ENCODE data around the gene EYS. TPM values are rescaled to one million over a fixed set of nuclear protein-coding genes. Genes with fewer than 3 reads are reported as not detected.

EYS gene
- total and polyA plus RNA-seq, 9 of the 15 experiments (the other 6 are each of a cell fraction or from before 2014, with no cell fraction given): 0.03 to 0.36 (median 0.10) TPM; not detected in 2

DNA sequence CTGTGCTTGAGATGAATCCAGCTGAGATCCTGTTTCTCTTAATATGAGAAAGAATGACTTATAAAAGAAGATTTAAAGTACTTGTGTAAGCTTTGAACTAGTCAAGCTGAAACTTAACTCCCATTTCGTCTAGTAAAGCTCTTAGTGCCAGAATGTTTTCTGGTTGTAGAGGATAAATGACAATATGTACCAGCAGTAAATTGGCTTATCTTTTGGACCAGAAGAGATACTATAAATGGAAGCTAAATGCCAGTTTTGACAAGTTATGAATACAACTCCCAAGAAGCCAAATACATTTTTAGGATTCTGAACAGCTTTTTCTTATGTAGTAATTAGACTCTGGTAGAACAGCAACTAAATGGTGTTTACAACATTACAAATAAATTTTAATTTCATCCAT lies 608.7 kb downstream of the EYS start:
- Histone ChIP-seq H4K20me1 (replicated peaks; ENCODE audit: control insufficient read depth, insufficient read depth, low read length) (no peaks in the 10 kb centered on the region), H2AFZ (ENCODE audit: low read depth, low read length) (no peak overlapping the region), H3K9me3 (replicated peaks; ENCODE audit: control insufficient read depth, insufficient read depth, low read depth, low read length) (0 out of 2 replicates have a peak, but pooled peaks cover 2% of the 10 kb centered on the region), H3K27ac (ENCODE audit: extremely low read depth, low read depth, low read length) (no peak overlapping the region), H3K9me1 (ENCODE audit: control insufficient read depth, insufficient read depth, low read length) (no peaks in the 10 kb centered on the region), H3K4me2 (ENCODE audit: insufficient read depth, low read length) (no peak overlapping the region), H3K79me2 (ENCODE audit: control insufficient read depth, insufficient read depth, low read length) (no peaks in the 10 kb centered on the region), H3K36me3 (ENCODE audit: control insufficient read depth, insufficient read depth, low read length) (no peaks in the 10 kb centered on the region), H3K4me3 (no peak overlapping the region), H3K27me3 (ENCODE audit: control insufficient read depth in 2 of 2, insufficient read depth in 2 of 2, low read length in 2 of 2) (no peaks in the 10 kb centered on the region), H3K4me1 (replicated peaks in 1 of 2; ENCODE audit: control insufficient read depth in 2 of 2, insufficient read depth in 2 of 2, low read length in 2 of 2) (no peaks in the 10 kb centered on the region), H3K9ac (ENCODE audit: insufficient read depth in 1 of 2, low read depth in 2 of 2, low read length in 2 of 2) (no peak overlapping the region)
- CTCF ChIA-PET (ENCODE audit: low intra/inter-chr PET ratio): no interaction called here
- BruUV-seq (replicated peaks): no TSS peak
- DNase-seq (ENCODE audit: extremely low read depth in 1 of 4, low spot score in 3 of 4): no peak
- TF ChIP-seq SMARCE1 (IDR thresholded peaks at IDR 0.05): no peak
- TF ChIP-seq ZNF408 (CRISPR knock-in tag; IDR thresholded peaks at IDR 0.05; ENCODE audit: low read depth): no peak
- TF ChIP-seq SRSF9 (IDR thresholded peaks at IDR 0.05; ENCODE audit: borderline replicate concordance, low read depth, low read length): no peak
- TF ChIP-seq, protein P1, sequence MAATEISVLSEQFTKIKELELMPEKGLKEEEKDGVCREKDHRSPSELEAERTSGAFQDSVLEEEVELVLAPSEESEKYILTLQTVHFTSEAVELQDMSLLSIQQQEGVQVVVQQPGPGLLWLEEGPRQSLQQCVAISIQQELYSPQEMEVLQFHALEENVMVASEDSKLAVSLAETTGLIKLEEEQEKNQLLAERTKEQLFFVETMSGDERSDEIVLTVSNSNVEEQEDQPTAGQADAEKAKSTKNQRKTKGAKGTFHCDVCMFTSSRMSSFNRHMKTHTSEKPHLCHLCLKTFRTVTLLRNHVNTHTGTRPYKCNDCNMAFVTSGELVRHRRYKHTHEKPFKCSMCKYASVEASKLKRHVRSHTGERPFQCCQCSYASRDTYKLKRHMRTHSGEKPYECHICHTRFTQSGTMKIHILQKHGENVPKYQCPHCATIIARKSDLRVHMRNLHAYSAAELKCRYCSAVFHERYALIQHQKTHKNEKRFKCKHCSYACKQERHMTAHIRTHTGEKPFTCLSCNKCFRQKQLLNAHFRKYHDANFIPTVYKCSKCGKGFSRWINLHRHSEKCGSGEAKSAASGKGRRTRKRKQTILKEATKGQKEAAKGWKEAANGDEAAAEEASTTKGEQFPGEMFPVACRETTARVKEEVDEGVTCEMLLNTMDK (IDR thresholded peaks at IDR 0.05; ENCODE audit: borderline replicate concordance, insufficient read depth, low read depth, low read length, poor library complexity, severe bottlenecking): no peak
- TF ChIP-seq, protein P2, sequence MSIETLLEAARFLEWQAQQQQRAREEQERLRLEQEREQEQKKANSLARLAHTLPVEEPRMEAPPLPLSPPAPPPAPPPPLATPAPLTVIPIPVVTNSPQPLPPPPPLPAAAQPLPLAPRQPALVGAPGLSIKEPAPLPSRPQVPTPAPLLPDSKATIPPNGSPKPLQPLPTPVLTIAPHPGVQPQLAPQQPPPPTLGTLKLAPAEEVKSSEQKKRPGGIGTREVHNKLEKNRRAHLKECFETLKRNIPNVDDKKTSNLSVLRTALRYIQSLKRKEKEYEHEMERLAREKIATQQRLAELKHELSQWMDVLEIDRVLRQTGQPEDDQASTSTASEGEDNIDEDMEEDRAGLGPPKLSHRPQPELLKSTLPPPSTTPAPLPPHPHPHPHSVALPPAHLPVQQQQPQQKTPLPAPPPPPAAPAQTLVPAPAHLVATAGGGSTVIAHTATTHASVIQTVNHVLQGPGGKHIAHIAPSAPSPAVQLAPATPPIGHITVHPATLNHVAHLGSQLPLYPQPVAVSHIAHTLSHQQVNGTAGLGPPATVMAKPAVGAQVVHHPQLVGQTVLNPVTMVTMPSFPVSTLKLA (conservative IDR thresholded peaks at IDR 0.05): no peak
- TF ChIP-seq ZSCAN29 (IDR thresholded peaks at IDR 0.05): no peak
- TF ChIP-seq, protein P3, sequence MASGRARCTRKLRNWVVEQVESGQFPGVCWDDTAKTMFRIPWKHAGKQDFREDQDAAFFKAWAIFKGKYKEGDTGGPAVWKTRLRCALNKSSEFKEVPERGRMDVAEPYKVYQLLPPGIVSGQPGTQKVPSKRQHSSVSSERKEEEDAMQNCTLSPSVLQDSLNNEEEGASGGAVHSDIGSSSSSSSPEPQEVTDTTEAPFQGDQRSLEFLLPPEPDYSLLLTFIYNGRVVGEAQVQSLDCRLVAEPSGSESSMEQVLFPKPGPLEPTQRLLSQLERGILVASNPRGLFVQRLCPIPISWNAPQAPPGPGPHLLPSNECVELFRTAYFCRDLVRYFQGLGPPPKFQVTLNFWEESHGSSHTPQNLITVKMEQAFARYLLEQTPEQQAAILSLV (tag; IDR thresholded peaks at IDR 0.05): no peak
- TF ChIP-seq HMGN3 (IDR thresholded peaks at IDR 0.05; ENCODE audit: borderline replicate concordance, extremely low read depth, insufficient read length, low read depth, low read length): no peak
- no peak for TF ChIP-seq GTF2A2 (tag; IDR thresholded peaks at IDR 0.05)
- no peak for TF ChIP-seq KAT8 (IDR thresholded peaks at IDR 0.05; ENCODE audit: low read depth)
- TF ChIP-seq ZNF24 (IDR thresholded peaks at IDR 0.05): no peak
- TF ChIP-seq ZNF79 (CRISPR knock-in tag; IDR thresholded peaks at IDR 0.05; ENCODE audit: low read depth): no peak
- TF ChIP-seq, protein P4, sequence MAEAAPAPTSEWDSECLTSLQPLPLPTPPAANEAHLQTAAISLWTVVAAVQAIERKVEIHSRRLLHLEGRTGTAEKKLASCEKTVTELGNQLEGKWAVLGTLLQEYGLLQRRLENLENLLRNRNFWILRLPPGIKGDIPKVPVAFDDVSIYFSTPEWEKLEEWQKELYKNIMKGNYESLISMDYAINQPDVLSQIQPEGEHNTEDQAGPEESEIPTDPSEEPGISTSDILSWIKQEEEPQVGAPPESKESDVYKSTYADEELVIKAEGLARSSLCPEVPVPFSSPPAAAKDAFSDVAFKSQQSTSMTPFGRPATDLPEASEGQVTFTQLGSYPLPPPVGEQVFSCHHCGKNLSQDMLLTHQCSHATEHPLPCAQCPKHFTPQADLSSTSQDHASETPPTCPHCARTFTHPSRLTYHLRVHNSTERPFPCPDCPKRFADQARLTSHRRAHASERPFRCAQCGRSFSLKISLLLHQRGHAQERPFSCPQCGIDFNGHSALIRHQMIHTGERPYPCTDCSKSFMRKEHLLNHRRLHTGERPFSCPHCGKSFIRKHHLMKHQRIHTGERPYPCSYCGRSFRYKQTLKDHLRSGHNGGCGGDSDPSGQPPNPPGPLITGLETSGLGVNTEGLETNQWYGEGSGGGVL (CRISPR knock-in tag; IDR thresholded peaks at IDR 0.05): no peak
- TF ChIP-seq HDAC1 (IDR thresholded peaks at IDR 0.05): no peak
- TF ChIP-seq ZNF212 (CRISPR knock-in tag; IDR thresholded peaks at IDR 0.05): no peak
- POLR2A ChIA-PET: no interaction called here
- in situ Hi-C loops (cut with MboI): no loop called here
- FAIRE-seq: no peak
- WGBS (ENCODE audit: insufficient coverage, low coverage, missing lambda C conversion rate): 0% methylated on average over 1 of the region's 1 CpG
- no peak for ATAC-seq
- intact Hi-C loops (cut with micrococcal nuclease): no loop called here
